Stimulated activated CD8-positive, alpha-beta memory T cell treated with anti-CD3 and anti-CD28 coated beads, Interleukin-4, amount 100 ng/mL, for 24 hours (primary cell): ENCODE results near the gene TMEM181.
"Not testable (repeated sequence)": the region's sequence is repeated elsewhere in the genome, so short reads cannot be mapped to it uniquely, and the experiment has no call there.

Experiments
- DNase-seq: peaks from one replicate; pipeline ENCODE4 v3.0.0-alpha.2; 2020; ENCODE audit warnings: low read depth

The TMEM181 gene

GRCh38 chr6:158596861-158597260 is 37.0 kb downstream of the TMEM181 start:
- no peak for DNase-seq

DNA sequence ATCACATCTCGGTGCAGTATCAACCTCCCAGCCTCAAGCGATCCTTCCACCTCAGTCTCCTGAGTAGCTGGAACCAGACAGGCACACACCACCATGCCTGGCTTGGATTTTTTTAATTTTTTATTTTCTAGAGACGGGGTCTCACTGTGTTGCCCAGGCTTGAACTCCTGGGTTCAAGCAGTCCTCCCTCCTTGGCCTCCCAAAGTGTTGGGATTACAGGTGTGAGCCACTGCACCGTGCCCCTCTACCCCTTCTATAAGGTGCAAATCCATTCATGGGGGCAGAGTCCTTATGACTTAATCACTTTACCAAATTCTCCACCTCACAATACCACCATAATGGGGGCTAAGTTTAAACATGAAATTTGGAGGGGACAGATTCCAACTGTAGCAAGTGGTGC is 37.7 kb downstream of the TMEM181 start:
- no peak for DNase-seq

GRCh38 chr6:158599635-158600034 is 39.7 kb downstream of the TMEM181 start:
- DNase-seq, result no peak

DNA sequence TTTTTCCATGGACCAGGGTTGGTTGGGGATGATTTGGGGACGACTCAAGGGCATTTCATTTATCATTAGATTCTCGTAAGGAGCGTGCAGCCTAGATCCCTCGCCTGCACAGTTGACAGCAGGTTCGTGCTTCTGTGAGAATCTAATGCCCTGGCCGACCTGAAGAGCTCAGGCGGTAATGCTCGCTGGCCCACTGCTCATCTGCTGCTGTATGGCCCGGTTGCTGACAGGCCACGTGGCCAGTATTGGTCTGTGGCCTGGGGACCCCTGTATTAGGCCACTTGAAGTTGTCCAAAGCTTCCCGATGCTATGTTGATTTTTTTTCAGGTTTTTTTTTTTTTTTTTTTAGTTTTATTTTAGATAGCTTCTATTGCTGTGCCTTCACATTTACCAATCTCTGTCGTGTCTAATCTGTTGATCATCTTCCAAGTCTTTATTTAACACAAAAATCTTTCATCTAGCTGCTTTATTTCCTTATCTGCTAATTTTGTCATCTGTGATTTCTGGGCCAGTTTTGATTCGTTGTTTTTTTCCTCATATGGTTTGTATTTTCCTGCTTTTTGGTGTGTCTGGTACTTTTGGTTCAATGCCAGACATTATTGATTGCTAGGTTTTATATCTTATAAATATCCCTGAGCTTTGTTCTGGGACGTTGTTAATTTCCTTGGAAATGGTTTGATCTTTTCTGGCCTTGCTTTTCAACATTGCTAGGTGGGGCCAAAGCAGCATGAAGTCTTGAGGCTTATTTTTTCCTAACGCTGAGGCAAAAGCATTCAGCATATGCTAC is 43.6 kb downstream of the TMEM181 start:
- no peak for DNase-seq

- DNase-seq, result no peak
Measured at GRCh38 chr6:158604048-158604406, 44.1 kb downstream of the TMEM181 start.

DNA sequence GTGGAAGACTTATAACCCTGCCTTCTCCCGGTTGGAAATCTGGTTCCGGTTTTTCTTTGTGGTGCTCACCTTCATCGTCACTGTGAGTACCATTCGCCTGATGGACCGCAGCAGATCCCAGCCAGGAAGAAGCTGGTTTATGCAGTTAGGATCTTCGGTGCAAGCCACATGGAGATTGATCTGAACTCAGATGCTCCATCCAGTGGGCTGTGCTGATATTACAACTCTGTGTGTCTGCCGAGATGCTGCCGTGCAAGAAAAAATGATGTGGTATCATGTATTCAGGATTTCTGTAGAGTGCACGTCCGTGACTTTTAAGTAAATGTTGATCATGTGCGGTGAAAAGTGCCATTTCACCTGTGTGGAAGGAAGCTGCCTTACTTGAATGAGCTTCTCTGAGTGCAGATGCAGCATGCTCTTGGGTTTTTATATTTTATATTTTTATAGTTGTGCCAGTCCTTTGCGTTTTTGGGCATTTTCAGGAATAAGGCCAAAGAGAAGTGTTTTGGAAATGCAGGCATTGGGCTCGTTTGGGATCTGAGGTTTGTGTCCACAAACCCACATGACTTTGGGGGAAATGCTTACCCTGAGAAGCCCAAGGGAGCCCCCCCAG is 45.5 kb downstream of the TMEM181 start:
- peak; percentile 31 for DNase-seq

GRCh38 chr6:158606011-158606410 is 46.1 kb downstream of the TMEM181 start:
- not testable (repeated sequence) for DNase-seq

GRCh38 chr6:158606935-158607334 is 47.0 kb downstream of the TMEM181 start:
- DNase-seq, result no peak

DNA sequence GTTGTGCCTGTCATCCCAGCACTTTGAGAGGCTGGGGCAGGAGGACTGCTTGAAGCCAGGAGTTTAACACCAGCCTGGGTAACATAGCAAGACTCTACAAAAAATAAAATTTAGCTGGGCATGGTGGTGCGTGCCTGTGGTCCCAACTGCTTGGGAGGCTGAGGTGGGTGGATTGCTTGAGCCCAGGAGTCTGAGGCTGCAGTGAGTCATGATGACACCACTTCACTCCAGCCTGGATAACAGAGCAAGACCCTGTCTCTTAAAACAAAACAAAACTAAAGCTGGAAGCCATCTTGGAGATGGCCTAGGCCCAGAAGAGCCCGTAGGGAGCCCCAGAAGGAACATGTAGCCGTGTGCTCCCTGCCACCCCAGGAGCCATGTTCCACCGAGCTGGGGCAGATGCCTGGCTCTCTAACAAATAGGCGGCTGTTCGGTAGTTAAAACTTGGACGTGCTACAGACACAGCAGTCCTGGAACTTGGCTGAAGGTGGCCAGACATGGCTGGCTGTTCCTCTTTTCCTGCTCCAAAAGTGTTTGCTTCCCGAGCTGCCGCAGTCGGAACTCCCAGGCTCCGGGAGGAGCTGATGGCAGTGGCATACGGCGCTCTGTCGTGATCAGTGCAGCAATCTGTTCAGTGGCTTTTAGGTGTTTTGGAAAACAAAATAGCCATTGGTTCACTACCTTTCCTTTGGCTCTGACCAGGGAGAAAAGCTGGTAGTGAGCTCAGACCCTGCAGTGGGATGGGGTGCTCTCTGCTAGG is 47.7 kb downstream of the TMEM181 start:
- no peak for DNase-seq

GRCh38 chr6:158608221-158608620 is 48.3 kb downstream of the TMEM181 start:
- DNase-seq, result no peak

DNA sequence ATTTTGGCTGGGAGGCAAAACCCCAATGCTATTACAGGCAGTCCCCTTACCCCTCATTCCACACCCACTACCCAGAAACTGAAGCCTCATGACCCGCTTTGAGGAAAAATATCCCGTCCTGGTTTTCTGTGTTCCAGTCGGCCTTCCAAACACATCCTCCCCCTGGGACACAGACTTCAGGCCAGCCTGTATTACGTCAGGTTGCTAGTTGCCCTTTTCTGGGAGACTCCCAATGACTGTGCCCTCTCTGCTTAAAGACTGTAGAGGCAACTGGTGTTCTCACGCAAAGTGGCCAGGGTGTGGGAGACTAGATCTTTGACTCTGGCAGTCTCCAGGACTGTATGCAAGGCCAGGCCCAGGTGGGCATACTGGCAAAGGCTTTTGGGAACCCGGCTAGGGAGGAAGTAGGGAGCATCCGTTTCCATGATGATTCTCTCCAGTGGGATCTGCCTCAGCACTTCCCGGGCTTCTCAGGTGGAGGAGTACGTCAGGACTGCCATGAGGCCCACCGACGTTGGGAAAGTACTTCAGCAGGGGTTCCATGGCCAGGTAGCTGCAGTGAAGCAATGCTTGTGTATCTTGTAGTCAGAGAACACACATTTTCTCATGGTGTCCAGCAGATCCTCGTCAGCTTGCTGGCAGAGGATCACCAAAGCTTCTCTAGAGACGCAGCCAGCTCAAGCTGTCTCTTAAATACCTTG is 49.7 kb downstream of the TMEM181 start:
- no peak for DNase-seq

GRCh38 chr6:158610319-158610968 is 50.6 kb downstream of the TMEM181 start:
- no peak for DNase-seq

DNA sequence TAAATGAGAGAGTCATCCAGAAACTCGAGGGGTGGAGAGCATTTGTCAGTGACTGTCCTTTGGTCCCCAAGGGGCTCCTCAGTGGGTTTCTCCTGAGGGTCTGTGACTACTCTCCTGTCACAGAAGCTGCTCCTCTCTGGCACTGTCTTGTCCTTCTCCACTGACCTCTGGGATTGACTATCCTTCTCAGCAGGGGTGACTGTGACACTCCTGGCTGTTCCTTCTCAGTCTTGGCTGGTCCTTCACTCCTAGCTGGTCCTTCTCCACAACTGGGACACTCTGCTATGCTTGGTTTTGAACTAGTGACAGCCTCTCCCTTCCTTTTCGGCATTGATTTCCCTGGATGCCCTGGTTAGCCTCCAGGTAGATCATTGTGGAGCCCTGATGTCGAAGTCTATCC is 51.1 kb downstream of the TMEM181 start:
- no peak for DNase-seq

GRCh38 chr6:158611541-158612370 is 51.9 kb downstream of the TMEM181 start:
- no peak for DNase-seq

GRCh38 chr6:158614606-158615005 is 54.7 kb downstream of the TMEM181 start:
- DNase-seq, result not testable (repeated sequence)

- not testable (repeated sequence) for DNase-seq
Measured at GRCh38 chr6:158618289-158618688, 58.4 kb downstream of the TMEM181 start.

- DNase-seq, result no peak
Measured at GRCh38 chr6:158619922-158620801, 60.3 kb downstream of the TMEM181 start.

GRCh38 chr6:158620963-158621693 is 61.2 kb downstream of the TMEM181 start:
- no peak for DNase-seq
